GM19193 (cell line): ENCODE measurements around the gene KSR1.

ENCODE experiments used
- POLR2A ChIP-seq: IDR thresholded peaks from 4 replicates; pipeline ENCODE4 v1.6.1; 2011; ENCODE audit not compliant: insufficient read depth, insufficient read length; ENCODE audit errors: extremely low read depth

The KSR1 gene

DNA sequence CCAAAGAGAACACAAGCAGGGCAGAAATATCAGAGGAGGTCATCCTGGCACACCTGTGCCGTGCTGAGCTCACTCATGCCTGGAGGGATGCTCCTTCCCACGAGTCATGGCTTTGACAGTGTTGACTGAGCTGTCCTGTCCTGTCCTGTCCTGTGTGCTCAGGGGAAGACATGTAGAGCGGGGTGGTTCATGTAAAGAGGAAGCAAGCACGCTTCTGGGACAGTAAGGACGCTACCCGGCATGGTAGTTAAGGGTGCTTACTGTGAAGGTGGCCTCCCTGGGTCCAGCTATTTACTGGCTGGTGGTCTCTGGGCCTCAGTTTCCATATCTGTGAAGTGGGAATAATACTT lies 175.1 kb downstream of the KSR1 start:
- TF ChIP-seq POLR2A: no peak

DNA sequence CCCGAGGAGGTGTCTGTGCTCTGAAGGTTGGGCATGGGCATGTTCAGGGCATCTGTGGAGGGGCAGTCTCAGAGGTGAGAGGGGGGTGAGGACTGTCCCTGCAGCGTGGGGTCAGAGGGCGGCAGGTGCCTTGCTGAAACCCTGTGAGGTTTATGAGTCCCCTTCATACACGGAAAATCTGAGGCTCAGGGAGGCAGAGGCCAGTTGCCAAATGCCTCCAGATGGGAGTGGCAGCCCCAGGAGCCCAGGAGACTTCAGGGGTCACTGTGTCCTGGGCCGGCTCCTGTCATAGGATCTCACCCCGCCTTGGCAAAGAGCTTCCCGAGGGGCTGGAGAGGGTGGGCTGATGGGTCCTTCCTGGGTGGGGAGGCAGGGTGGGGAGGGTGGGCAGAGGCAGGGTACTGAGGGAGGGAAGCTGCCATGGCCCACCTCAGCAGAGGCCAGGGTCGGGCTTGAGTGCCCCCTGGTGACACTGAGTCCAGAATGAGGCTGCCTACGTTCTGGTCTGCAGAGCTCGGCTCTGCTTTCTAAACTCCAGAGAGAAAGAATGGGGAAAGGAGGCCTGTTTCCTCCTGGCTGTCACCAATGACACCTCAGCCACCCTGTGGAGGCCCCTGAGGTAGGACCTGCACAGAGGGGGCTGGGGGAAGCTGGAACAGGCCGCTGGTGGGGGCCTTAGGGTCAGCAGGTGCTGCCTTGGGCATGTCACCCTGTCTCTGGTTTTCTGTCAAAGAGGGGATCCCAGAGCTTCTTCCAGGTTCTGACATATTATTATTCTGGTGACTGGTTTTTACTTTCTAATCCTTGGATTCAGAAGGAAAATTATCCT lies 175.9 kb downstream of the KSR1 start:
- TF ChIP-seq POLR2A: peak; percentile 42

DNA sequence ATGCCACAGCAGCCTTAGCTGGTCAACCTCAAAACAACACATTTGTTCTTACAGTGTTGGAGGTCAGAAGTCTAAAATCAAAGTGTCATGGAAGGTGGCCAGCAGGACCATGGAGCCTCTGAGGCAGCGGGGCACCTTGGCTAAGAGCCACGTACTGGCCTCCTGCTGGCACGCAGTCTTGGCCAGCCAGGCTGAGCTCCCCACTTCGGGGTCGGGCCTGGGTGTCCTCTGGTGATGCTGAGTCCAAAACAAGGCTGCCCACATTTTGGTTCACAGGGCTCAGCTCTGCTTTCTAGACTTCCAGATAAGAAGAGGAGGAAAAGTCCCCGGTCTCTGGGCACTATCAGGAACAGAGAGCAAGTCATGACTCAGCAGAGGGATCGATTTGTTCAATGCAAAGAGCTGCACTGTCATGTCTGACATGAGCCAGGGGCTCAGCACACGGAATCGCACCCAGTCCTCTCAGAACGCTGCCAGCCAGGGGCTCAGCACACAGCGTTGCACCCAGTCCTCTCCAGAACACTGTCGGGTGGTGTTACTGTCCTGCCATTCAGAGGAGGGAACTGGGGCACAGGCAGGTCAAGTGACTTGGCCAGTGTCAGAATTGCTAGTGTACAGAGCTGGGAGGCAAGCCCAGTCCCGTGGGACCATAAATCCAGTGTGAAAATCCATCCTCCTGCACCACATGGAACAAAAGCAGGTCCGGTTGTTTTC lies 177.2 kb downstream of the KSR1 start:
- TF ChIP-seq POLR2A: no peak

DNA sequence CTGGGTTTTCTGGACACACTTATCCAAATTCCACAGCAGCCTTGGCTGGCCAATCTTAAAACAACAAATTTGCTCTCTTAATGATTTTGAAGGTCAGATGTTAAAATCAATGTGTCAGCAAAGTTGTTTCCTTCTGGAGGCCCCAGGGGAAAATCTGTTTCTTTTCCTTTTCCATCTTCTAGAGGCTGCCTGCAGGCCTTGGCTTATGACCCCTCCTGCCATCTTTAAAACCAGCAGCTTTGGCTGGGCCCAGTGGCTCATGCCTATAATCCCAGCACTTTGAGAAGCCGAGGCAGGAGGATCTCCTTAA lies 177.7 kb downstream of the KSR1 start:
- TF ChIP-seq POLR2A: no peak

DNA sequence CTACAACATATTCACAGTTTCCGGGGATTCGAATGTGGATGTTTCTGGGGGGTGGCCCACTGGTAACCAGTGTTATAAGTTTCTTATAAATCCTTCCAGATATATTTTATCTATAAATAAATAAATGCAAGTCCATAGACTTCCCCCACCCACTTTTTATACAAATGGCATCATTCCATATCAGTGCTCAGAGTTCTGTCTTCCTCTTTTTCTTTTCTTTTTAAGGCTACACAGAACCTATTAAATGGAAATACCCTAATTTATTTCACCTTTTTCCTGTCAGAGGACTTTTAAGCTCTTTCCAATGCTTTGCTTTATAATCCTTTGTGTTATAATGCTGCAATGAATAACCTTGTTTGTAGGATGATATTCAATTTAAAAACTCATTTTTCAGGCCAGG lies 178.5 kb downstream of the KSR1 start:
- TF ChIP-seq POLR2A: no peak

DNA sequence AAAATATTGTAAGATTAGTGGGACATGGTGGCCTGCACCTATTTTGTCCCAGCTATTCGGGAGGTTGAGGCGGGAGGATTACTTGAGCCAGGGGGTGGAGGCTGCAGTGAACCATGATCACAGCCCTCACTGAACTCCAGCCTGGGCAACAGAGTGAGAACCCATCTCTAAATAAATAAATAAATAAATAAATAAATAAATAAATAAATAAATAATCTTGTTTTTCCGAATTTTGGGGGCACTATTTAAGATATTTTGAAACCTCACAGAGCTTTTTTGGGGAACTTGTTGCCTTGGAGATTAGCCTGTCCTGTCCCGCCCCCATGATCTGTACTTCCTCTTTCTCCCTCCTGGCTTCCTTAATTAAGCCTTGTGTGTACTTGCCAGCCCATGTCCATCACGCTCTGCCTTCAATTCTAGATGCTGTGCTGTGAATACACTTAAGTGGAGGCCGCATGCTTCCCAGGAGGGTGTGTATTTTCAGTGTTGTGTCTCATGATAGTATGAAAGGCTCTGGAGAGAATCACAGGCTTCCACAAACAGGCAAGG lies 179.1 kb downstream of the KSR1 start:
- no peak for TF ChIP-seq POLR2A

DNA sequence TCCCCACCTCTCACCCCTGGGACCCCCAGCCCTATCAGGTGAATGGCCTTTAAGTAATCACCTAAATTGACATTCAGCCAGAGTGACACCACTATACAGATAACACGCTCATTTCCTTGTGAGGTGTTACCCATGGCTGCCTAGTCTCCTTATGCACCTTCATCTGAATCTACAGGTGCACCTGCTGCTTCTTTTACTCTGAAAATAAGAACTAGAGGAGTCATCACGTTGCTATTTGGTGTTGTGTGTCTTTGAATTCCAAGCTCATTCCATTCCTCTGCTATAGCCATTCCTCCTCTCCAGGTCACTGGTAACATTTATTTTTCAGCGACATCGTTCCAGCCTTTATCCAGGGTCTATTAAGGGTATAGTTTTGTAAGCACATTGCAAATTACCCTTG lies 184.5 kb downstream of the KSR1 start:
- no peak for TF ChIP-seq POLR2A

DNA sequence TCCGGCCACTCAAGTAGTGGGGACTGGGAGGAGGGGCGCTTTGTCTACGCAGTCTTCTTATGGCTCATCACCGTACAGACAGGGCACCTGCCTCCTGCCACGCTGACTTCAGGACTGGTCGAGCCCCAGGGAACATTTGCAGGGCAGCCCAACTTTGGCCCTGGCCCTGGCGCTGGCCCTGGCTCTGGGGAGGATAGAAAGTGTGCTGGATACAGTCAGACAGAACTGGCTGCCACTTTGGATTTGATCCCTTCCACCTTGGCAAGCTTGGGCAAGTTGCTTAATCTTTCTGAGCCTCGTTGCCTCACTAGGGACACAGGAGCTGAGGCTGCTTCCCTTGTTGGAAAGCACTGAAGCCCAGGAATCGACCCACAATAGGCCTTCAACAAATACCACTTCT lies 188.3 kb downstream of the KSR1 start:
- TF ChIP-seq POLR2A: no peak

DNA sequence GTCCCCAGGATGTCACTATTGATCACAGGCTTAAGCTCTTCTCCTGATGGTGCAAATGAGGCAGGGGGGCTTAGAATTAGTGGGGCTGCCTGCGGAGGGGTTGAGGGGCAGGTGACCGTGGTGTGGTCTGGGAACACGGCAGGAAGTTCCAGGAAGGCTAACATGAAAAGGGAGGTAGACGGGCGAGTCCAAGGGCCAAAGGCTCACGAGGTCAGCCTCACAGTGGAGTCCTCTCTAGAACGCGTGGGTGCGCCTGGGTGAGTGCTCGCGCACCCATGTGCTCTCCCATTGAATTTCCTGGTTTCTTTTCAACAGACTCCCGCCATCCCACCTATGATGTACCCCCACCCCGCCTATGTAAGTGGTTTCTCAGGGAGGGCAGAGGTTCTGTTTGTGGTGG lies 190.0 kb downstream of the KSR1 start:
- no peak for TF ChIP-seq POLR2A

DNA sequence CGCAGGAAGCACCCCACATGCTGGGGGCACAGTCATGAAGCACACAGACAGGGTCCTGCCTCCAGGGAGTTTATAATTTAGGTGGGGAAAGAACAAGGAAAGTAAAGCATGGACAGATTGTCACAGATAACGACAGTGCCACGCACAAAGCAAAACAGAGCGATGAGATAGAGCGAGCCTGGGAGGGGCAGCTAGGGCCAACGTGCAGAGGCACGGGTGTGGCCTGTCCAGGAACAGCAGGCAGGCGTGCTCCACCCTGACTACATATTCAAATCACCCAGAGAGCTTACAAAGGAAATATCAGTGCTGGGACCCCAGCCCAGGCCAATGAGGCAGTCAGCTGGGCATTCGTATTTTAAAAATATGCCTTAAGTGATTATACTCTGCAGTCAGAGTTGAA lies 191.5 kb downstream of the KSR1 start:
- no peak for TF ChIP-seq POLR2A

DNA sequence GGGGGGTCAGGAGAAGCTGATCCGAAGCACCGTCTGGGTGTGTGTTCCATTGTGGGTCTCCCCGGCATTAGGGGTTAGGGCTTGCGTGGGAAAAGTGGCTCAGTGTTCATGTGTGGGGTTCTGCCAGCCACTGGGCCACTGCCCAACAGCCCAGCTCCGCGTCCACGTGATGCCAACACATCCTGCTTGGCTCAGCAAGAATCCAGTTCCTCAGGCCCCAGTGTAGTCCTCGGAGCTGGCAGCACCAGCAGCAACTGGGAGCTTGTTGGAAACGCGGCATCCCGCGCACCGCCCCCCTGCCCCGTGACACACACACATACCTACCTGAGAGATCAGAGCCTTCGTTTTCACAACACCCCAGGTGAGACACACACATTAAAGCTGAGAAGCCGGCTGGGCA lies 193.7 kb downstream of the KSR1 start:
- TF ChIP-seq POLR2A: peak; percentile 10

DNA sequence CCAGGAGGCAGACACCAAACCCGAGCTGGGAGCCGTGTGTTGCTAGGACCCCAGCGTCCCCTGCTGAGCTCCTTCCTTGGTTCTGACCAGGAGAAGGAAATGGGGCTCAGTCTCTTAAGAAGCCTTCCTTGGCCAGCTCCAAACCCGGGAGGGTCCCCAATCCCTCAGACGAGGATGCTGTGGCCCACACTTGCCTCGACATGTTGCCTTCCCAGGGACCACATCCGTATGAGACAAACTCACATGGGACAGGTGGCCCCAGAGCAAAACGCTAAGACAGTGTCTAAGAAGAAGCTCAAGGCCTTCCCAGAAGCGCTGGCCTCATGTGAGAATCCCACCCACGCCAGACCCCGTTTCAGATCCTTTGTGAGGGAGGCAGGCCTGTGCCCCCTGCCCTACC lies 194.6 kb downstream of the KSR1 start:
- TF ChIP-seq POLR2A: no peak

DNA sequence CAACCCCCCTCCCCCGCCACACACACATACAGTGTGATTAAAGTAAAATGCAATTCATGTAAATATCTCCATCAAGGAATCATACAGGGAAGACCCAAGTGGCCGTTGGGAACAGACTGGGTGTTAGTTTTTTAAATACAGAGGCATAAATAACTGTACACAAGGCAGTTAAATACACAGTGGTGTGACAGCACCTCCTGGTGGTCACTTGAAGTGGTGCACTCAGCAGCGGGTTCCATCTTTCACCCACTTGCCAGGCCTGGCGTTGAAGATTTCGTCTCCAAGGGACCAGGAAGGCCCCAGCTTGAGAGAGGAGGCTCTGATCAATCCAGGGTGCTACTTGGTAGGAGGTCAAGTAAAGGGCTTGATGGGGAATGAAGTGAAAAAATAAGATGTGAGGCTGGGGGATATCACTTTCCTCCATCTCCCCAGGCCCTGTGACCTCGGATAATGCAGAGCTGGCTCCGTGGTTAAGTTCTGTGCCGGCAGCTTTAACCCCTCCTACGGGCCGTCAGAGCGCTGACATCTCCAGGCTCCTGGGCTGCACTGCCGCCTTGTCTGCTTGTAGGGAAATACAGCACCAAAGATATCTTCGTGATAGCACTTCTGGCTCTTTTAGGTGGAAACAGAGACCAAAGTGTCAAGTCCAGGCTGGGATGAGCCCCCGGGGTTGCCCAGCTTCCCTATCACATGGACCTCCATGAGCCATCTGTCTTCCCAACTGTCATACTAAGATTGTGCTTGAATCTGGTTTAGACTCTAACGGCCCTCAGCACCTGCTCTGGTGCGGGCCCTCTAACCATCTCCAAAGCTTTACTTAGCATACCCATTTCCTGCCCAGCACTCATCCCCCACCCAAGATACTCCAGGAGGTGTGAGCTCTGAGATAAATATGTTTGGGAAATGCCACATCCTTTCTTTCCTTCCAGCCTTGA lies 195.4 kb downstream of the KSR1 start:
- no peak for TF ChIP-seq POLR2A

DNA sequence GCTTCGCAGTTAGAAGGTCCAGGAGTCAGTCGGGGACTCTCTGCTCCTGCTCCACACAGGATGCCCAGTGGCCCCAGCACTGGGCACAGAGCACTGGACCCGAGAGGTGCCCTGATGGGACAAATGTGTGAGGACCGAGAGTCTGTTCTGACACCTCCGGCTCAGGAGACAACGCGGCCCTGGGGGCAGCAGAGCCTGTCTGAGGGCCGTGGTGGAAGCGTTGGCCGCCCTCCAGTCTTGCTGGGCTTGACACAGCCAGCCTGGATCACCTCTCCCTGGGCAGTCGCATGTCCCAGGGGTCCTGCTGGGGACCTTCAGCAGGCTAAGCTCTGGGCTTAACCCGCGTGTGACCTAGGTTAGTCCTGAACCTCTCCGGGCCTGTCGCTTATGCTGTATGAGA lies 197.9 kb downstream of the KSR1 start:
- no peak for TF ChIP-seq POLR2A

DNA sequence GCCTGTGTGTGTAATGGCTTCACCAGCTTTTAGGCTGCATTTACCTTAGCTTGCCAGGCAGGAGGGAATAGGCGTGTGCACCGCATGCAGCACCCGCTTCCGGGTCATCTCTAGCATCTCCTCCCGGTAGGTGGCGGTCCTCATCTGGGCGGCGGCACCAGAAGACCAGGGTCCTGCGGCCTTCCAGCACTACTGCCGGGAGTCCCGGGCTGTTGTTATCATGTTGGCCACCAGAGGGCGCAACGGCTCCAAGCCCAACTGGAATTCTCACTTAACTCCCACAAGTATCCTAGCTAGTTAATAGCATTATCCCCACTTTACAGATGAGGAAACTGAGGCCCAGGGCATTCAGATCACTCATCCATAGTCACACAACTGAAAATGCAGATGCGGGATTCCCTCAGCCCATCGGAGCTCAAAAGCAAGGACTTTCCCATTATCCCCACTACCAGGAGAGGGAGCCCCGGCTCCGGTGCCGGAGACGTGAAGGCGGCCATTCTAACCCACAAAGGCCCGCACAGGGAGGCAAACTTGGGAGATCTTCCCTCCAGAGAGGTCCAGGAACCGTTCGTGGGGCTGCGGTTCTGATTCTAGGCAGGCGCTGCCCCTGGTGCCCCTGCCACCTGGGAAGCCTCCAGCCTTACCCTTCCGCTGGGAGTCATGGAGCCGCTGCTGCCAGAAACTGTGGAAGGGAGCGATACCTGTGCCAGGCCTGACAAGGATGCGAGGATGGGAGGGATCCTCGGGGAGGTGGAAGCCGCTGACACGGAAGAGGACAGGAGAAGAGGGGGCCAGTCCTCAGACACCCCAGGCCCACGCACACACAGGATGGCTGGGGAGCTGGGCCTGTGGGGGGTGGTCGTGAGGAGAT lies 198.6 kb downstream of the KSR1 start:
- no peak for TF ChIP-seq POLR2A

DNA sequence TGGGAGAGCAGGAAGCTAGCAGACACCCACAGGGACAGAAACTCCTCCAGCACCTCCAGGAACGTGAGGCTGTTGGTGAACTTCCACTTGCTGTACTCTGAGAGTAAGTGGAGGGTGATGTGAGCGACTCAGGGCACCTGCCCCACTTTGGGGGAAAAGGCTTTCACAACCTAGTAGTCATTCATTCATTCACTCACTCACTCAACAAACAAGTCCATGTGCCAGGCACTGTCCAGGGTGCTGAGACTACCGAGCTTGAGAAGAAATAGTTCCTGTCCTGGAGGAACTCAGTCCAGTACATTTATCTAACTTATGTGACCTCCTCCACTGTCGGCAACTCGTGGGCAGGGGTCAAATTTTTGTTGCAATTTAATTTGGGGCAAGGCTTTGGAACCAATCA lies 201.4 kb downstream of the KSR1 start:
- TF ChIP-seq POLR2A: no peak
